NCI-H524 treated with DMSO at 0.1 percent for 48 hours (cell line): Measurements from ENCODE around the gene KIF1A.

Experiments
- DNase-seq: peaks from one replicate; lab custom pipeline; 2025; lab: John Stamatoyannopoulos, UW

Gene KIF1A

DNA sequence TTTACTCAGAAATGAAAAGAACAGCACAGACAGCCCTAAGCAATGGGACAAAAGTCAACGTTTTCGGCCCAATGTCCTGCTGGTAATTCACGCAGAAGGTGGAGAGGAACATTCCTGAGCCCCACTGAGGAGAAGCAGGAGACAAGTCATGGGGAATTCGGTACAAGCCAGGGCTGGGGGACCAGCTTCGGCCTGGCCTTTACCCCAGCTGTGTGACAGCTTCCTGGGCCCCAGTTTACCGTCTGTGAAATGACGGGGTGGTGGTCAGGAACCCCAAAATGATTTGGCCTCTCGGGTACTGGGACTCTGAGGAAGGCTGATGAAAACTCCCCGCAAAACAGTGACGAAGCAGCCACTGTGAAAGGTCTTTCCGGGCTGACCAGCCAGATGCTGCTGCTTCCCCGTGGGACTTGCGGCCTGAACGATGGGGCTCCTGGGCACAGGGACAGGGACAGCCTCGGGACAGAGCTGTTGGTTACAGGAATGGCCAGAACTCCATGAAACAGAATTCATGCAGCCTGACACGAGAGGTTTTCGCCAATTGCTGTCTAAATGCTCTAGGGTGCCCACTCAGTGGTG lies 21.6 kb downstream of the KIF1A start:
- no peak for DNase-seq

- no peak for DNase-seq
Measured at GRCh38 chr2:240797914-240798313, 22.1 kb downstream of the KIF1A start.

DNA sequence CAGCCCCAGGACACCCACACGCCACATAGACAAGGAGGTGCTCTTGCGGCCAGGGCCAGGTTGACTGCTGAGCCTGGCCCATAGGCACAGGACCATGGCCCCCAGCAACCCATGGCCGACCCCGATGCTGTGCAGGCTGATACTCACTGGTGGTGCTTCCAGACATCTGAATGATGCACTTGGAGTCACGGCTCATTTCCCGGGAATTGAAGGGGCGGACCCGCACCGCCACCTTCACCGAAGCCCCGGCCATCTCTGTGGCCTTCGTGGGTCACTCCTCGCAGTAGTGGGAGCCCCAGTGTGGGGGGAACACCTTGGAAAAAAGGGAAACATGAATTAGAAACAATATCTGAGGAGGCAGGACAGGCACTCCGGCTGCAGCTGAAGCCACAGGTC lies 22.5 kb downstream of the KIF1A start:
- DNase-seq: no peak

- no peak for DNase-seq
Measured at GRCh38 chr2:240796543-240797499, 23.2 kb downstream of the KIF1A start.

DNA sequence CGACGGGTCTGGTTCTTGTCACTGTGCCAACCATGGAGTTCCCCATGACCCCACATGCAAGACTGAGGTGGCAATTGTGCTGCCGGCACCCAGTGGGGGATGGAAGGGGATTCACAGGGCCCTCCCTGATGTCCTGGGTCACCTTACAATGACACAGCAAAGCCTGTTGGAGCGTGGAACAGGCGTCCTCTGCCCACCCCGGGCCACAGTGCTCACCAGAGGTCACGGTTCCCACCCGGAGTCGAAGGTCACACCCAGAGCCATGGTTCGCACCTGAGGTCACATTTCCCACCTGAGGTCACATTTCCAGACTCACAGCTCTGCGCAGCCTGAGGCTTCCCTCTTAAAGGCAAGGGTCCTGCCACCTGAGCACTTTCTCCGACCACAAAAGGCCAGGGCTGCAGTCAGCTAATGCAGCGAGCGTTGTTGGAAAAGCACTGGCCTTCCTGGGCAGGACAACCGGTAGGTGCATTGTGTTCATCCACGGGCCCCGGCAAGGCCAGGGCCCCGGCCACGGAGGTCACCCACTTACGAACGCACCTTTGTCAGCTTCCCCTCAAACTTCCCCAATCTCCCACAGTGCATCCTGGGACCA lies 24.0 kb downstream of the KIF1A start:
- no peak for DNase-seq

GRCh38 chr2:240795454-240795853 lies 24.6 kb downstream of the KIF1A start:
- no peak for DNase-seq

DNA sequence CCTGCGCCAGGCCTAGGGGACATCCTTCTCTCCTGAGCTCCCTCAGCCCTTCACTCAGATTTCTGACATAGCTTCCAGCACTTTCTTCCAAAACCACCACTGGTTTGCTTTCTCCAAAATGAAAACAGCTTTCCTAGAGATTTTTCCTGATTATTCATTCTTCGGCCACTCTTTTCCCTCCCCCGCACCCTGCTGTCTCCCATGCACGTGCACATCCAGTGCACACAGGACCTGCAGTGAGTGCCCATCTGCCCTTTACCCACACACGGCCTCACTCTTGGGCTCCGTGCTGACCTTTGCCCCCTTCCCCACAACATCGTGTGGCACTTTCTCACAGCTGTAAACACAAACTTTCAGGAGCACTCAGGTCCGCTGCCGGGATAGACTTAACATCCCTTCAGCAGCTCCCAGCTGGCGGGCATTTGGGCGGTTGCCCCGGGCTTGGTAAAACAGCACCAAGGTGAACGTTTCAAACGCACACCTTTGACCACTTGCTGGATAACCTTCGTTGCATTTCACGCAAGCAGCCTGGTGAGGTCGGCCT lies 25.8 kb downstream of the KIF1A start:
- no peak for DNase-seq

- no peak for DNase-seq
Measured at GRCh38 chr2:240793313-240794177, 26.5 kb downstream of the KIF1A start.

GRCh38 chr2:240792629-240793312 lies 27.2 kb downstream of the KIF1A start:
- no peak for DNase-seq

GRCh38 chr2:240791821-240792628 lies 28.0 kb downstream of the KIF1A start:
- DNase-seq: no peak

GRCh38 chr2:240791221-240791800 lies 28.7 kb downstream of the KIF1A start:
- DNase-seq: no peak

- DNase-seq: no peak
Measured at GRCh38 chr2:240790370-240791220, 29.4 kb downstream of the KIF1A start.

DNA sequence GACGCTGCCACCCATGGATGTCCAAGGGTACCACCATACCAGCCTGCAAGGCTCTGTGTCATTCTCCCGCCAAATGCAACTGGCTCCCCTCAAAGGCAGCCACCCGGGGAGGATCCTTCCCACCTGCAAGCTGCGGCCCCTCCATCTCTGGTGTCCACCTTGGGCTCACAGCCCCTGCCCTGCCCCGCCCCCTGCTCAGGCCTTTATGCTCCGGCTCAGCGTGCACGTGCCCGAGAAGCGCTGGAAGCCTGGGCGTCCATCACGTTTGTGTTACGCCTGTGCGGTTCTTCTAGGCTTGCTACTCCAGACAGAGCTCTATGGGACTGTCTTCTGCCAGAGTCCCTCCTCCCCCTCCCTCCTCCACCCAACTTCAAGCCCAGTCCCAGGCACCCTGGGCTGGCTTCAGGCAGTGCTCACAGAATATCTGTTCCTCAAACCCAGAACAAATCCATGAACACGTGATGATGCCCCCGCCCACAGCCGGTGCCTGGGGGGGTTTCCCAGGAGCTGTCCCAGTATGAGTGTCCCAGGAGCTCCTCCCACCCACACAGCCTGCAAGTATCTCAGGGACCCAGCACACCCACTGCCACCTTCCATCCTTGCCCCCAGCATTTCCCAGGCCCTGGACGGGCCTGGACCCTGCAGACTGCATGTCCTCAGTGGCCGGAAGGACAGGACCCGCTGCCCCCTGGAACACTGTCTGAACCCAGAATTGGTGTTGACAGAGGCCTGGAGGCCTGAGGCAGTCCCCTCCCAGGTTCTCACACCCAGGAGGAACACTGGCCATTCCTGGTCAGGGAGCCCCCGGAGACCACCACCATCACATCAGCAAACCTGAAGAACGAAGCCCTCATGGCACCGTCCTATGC lies 30.3 kb downstream of the KIF1A start:
- DNase-seq: no peak

DNA sequence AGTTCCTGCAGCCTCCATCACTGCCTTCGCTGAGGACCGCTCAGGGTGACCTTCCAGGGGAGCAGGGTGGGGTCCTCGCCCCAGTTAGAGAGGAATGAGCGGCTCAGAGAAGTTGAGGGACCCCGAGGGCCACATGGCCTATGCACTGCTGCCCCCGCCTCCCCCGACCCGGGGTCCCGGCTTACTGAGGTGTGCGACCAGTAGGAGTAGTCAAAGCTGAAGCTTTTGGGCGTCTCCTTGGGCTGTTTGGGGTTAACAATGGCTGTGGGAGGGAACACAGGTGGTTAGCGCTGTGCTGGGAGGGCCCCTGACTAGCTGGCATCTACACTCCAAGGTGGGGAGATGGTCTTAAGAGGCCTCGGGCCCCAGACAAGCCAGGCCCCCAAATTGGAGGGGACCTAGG lies 31.0 kb downstream of the KIF1A start:
- DNase-seq: no peak

DNA sequence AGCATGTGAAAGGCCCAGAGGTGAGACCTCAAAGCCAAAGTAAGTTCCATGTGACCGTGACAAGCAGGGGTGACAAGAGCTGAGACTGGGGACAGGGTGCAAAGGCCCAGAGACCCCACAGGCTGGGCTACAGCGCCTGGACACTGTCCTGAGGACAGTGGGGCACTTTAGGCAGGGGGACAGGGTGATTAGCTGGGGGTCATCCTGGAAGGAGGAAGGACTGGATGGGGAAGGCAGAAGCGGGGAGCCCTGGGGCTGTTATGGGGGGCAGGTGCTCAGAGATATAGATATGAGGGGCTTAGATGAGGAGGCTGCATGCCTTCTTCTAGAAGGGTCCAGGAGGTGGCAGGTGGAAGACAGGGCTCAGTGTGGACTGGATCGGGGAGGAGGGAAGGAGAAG lies 31.5 kb downstream of the KIF1A start:
- no peak for DNase-seq

- no peak for DNase-seq
Measured at GRCh38 chr2:240787521-240788472, 32.2 kb downstream of the KIF1A start.

GRCh38 chr2:240786871-240787311 lies 33.1 kb downstream of the KIF1A start:
- DNase-seq: no peak
